Activated naive CD4-positive, alpha-beta T cell treated with anti-CD3 and anti-CD28 coated beads for 36 hours (primary cell): ENCODE data around the gene MAN1A2. TPM values are rescaled to one million over a fixed set of nuclear protein-coding genes. Genes with fewer than 3 reads are reported as not detected.
A peak's percentile ranks its signal among the peaks of the same experiment; 100 is the strongest.
"Not testable (repeated sequence)": the region's sequence is repeated elsewhere in the genome, so short reads cannot be mapped to it uniquely, and the experiment has no call there.

Experiments used
- CTCF ChIA-PET: fragments of 350-600 bp; sonication (Branson Sonifier 250); formaldehyde crosslinking; loops from one replicate; lab custom pipeline; 2021; ENCODE audit warnings: antibody characterized with exemption; lab: Charles Lee
- DNase-seq: peaks from one replicate; pipeline ENCODE4 v3.0.0-alpha.2; 2020
- H3K27ac Mint-ChIP-seq: one replicate; pipeline ENCODE4 v1.8.0; 2021; ENCODE audit warnings: mild to moderate bottlenecking, mixed read lengths
- H3K27me3 Mint-ChIP-seq: one replicate; pipeline ENCODE4 v1.8.0; 2021; ENCODE audit warnings: low read depth, mixed read lengths
- H3K36me3 Mint-ChIP-seq: one replicate; pipeline ENCODE4 v1.8.0; 2021; ENCODE audit warnings: low read depth, mixed read lengths
- H3K4me1 Mint-ChIP-seq: one replicate; pipeline ENCODE4 v1.8.0; 2021; ENCODE audit warnings: low read depth, mixed read lengths
- H3K4me3 Mint-ChIP-seq: one replicate; pipeline ENCODE4 v1.8.0; 2021; ENCODE audit warnings: mild to moderate bottlenecking, moderate library complexity, mixed read lengths
- H3K9me3 Mint-ChIP-seq: one replicate; pipeline ENCODE4 v1.8.0; 2021; ENCODE audit warnings: mixed read lengths
- intact Hi-C: fragments of 100-400 bp; cut with micrococcal nuclease; formaldehyde crosslinking; loops from one replicate; pipeline ENCODE4 v1.15.1; 2023
- total RNA-seq, 2 experiments: library from RNA; stranded (reverse); gene quantifications; one replicate each; pipeline ENCODE4 v1.2.3, GENCODE V29; 2021

The MAN1A2 gene
- total RNA-seq, 2 experiments from 2014 or later: 14.6 to 17.4 TPM

DNA sequence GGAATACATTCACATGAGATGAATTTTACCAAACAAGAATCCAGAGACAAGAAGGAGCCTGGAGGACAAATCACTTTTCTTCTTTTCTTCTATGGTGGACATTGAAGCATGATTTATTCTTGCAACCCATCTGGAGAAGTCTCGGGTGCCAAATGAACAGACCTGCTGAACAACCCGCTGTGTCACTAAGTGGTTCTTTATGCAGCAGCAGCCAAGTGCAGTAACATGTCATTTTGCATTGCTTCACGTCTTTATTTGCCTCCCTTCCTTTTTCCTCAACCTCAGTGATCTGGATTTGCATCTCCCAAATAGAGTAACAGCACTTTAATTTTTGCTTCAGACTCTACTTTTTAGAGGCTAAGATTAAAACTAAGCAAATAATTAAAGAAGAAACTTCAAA is 188.6 kb downstream of the MAN1A2 start:
- Mint-ChIP-seq H3K36me3 (no peaks in the 10 kb centered on the region), H3K4me3 (no peak overlapping the region), H3K4me1 (no peaks in the 10 kb centered on the region), H3K27me3 (no peaks in the 10 kb centered on the region), H3K9me3 (peaks cover 5% of the 10 kb centered on the region), H3K27ac (no peak overlapping the region)
- intact Hi-C loops: no loop called here
- DNase-seq: no peak
- CTCF ChIA-PET: interaction anchor here (1.5 kb wide), 1 partner anchor 20 kb away, joined by 4 read pairs; no protein-coding TSS in a partner anchor

- Mint-ChIP-seq H3K4me1 (no peaks in the 10 kb centered on the region), H3K36me3 (no peaks in the 10 kb centered on the region), H3K9me3 (peaks cover 5% of the 10 kb centered on the region), H3K27ac (no peak overlapping the region), H3K27me3 (no peaks in the 10 kb centered on the region), H3K4me3 (no peak overlapping the region)
- CTCF ChIA-PET: interaction anchor here (1.5 kb wide), 1 partner anchor 21 kb away, joined by 4 read pairs; no protein-coding TSS in a partner anchor
- no peak for DNase-seq
- intact Hi-C loops: no loop called here
These were observed 189.1 kb downstream of the MAN1A2 start for GRCh38 chr1:117556341-117556740.

DNA sequence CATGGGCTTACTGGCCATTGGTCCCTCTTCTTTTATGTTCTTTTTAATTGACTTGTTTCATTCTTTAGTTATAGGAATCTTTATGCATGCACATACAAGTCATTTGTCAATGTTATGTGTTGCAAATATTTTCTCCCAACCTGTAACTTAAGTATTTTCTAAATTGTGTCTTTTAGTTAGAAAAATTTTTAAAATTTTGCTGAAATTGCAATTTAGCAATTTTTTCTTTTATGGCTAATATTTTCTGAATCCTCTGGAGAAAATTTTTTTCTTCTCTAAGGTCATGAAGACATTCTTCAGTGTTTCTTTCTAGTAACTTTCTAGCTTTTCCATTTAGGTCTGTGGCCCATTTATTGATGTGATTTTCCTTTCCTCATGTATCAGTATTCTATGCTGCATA is 189.7 kb downstream of the MAN1A2 start:
- intact Hi-C loops: no loop called here
- Mint-ChIP-seq H3K36me3 (no peaks in the 10 kb centered on the region), H3K27me3 (no peaks in the 10 kb centered on the region), H3K4me3 (no peak overlapping the region), H3K4me1 (no peaks in the 10 kb centered on the region), H3K27ac (no peak overlapping the region), H3K9me3 (peaks cover 5% of the 10 kb centered on the region)
- CTCF ChIA-PET: interaction anchor here (1.5 kb wide), 1 partner anchor 22 kb away, joined by 4 read pairs; no protein-coding TSS in a partner anchor
- DNase-seq: no peak

- H3K4me1 Mint-ChIP-seq, H3K9me3 Mint-ChIP-seq, H3K36me3 Mint-ChIP-seq, intact Hi-C loops, H3K27me3 Mint-ChIP-seq, H3K4me3 Mint-ChIP-seq, H3K27ac Mint-ChIP-seq: not testable (repeated sequence)
- peak; percentile 39 for DNase-seq
- CTCF ChIA-PET: interaction anchor here (0.5 kb wide), 1 partner anchor 37 kb away, joined by 3 read pairs; no protein-coding TSS in a partner anchor
These were observed 191.2 kb downstream of the MAN1A2 start for GRCh38 chr1:117558451-117558850.

GRCh38 chr1:117559139-117559538 is 191.9 kb downstream of the MAN1A2 start:
- H3K27me3 Mint-ChIP-seq: no peaks in the 10 kb centered on the region
- intact Hi-C loops: no loop called here
- H3K9me3 Mint-ChIP-seq: peaks cover 5% of the 10 kb centered on the region
- DNase-seq: no peak
- H3K4me3 Mint-ChIP-seq: no peak overlapping the region
- CTCF ChIA-PET: no interaction called here
- H3K36me3 Mint-ChIP-seq: no peaks in the 10 kb centered on the region
- H3K4me1 Mint-ChIP-seq: no peaks in the 10 kb centered on the region
- H3K27ac Mint-ChIP-seq: no peak overlapping the region

GRCh38 chr1:117559985-117560384 is 192.7 kb downstream of the MAN1A2 start:
- intact Hi-C loops: no loop called here
- H3K4me1 Mint-ChIP-seq: no peaks in the 10 kb centered on the region
- H3K27me3 Mint-ChIP-seq: no peaks in the 10 kb centered on the region
- DNase-seq: no peak
- no peaks in the 10 kb centered on the region for H3K36me3 Mint-ChIP-seq
- H3K9me3 Mint-ChIP-seq: peaks cover 5% of the 10 kb centered on the region
- no peak overlapping the region for H3K4me3 Mint-ChIP-seq
- CTCF ChIA-PET: no interaction called here
- H3K27ac Mint-ChIP-seq: no peak overlapping the region

DNA sequence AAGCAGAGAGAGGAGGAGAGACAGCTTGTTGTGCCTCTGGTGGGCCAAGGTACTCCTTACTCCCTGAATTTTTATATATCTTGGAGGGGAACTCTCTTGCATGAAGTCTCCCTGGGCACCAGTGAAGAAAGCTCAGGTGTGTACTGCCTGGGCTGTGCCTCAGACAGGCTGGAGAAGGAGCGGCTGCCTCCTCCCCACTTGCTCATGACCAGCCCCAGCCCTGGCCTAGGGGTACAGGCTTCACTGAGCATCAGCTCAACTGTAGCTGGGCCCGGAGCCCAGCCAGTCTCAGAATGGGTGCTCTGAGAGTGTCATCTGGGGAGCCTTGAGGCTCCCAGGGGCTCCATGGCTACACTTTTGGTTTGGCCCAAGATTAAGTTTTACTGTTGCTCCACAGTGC is 193.8 kb downstream of the MAN1A2 start:
- DNase-seq: no peak
- H3K4me1 Mint-ChIP-seq: no peaks in the 10 kb centered on the region
- CTCF ChIA-PET: interaction anchor here (0.8 kb wide), 1 partner anchor 27 kb away, joined by 3 read pairs; no protein-coding TSS in a partner anchor
- intact Hi-C loops: no loop called here
- no peak overlapping the region for H3K27ac Mint-ChIP-seq
- peaks cover 5% of the 10 kb centered on the region for H3K9me3 Mint-ChIP-seq
- H3K4me3 Mint-ChIP-seq: no peak overlapping the region
- no peaks in the 10 kb centered on the region for H3K27me3 Mint-ChIP-seq
- no peaks in the 10 kb centered on the region for H3K36me3 Mint-ChIP-seq

- Mint-ChIP-seq H3K4me3 (no peak overlapping the region), H3K27me3 (no peaks in the 10 kb centered on the region), H3K4me1 (no peaks in the 10 kb centered on the region), H3K9me3 (peaks cover 5% of the 10 kb centered on the region), H3K36me3 (no peaks in the 10 kb centered on the region), H3K27ac (no peak overlapping the region)
- intact Hi-C loops: no loop called here
- CTCF ChIA-PET: interaction anchor here (0.5 kb wide), 1 partner anchor 103 kb away, joined by 4 read pairs; no protein-coding TSS in a partner anchor
- no peak for DNase-seq
These were observed 194.3 kb downstream of the MAN1A2 start for GRCh38 chr1:117561551-117561950.

GRCh38 chr1:117562581-117563491 is 195.6 kb downstream of the MAN1A2 start:
- DNase-seq: no peak
- Mint-ChIP-seq H3K9me3 (peaks cover 5% of the 10 kb centered on the region), H3K36me3 (no peaks in the 10 kb centered on the region), H3K27me3 (no peaks in the 10 kb centered on the region), H3K4me1 (no peaks in the 10 kb centered on the region), H3K27ac (no peak overlapping the region), H3K4me3 (no peak overlapping the region)
- intact Hi-C loops: no loop called here
- CTCF ChIA-PET: no interaction called here

- no peaks in the 10 kb centered on the region for H3K4me1 Mint-ChIP-seq
- peaks cover 5% of the 10 kb centered on the region for H3K9me3 Mint-ChIP-seq
- DNase-seq: no peak
- H3K27me3 Mint-ChIP-seq: no peaks in the 10 kb centered on the region
- intact Hi-C loops: no loop called here
- no peak overlapping the region for H3K4me3 Mint-ChIP-seq
- no peak overlapping the region for H3K27ac Mint-ChIP-seq
- H3K36me3 Mint-ChIP-seq: no peaks in the 10 kb centered on the region
- CTCF ChIA-PET: interaction anchor here (0.9 kb wide), 1 partner anchor 195 kb away, joined by 3 read pairs; no protein-coding TSS in a partner anchor
These were observed 196.2 kb downstream of the MAN1A2 start for GRCh38 chr1:117563492-117563875.

- DNase-seq: no peak
- Mint-ChIP-seq H3K36me3 (no peaks in the 10 kb centered on the region), H3K27ac (no peak overlapping the region), H3K9me3 (peaks cover under 1% of the 10 kb centered on the region), H3K27me3 (no peaks in the 10 kb centered on the region), H3K4me1 (no peaks in the 10 kb centered on the region), H3K4me3 (no peak overlapping the region)
- CTCF ChIA-PET: interaction anchor here (0.9 to 1.3 kb wide), 2 partner anchors 18 to 194 kb away, joined by 3 read pairs; no protein-coding TSS in a partner anchor
- intact Hi-C loops: no loop called here
These were observed 197.2 kb downstream of the MAN1A2 start for GRCh38 chr1:117564227-117565075.

- no peak for DNase-seq
- Mint-ChIP-seq H3K36me3 (no peaks in the 10 kb centered on the region), H3K27ac (no peak overlapping the region), H3K9me3 (no peaks in the 10 kb centered on the region), H3K27me3 (no peaks in the 10 kb centered on the region), H3K4me1 (no peaks in the 10 kb centered on the region), H3K4me3 (no peak overlapping the region)
- CTCF ChIA-PET: interaction anchor here (1.3 kb wide), 1 partner anchor 17 kb away, joined by 3 read pairs; no protein-coding TSS in a partner anchor
- intact Hi-C loops: no loop called here
These were observed 197.9 kb downstream of the MAN1A2 start for GRCh38 chr1:117565076-117565556.
